CD4-positive, alpha-beta T cell treated with Interleukin-4 for 1 hour (primary cell): ENCODE results near the gene ALKBH5.

Experiments used
- DNase-seq, 2 donors: peaks; one replicate each; pipeline ENCODE4 v3.0.0-alpha.2; 2020 to 2022

ALKBH5 gene

DNA sequence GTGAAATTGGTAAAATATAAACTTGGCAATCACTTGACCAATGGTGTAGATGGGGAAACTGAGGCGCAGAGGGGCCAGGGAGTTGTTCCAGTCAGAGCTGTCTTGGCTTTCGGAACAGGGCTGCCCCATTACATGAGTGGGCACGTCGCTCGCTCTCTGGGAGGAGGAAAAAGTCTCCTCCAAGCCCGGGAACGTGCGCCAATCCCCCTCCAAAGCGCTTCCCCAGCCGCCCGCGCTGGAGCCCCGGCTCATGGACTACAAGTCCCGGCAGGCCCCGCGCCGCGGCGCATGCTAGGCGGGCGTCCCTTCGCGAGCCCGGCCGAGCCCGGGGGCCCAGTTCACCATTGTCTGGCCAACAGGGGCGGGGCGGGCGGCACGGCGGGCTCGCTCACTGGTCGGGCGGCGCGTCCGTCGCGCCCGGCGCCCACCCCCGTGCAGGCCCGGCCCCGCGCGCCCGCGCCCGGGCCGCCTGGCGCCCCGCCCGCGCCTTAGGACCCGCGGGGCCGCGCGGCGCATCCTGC is 41.6 kb downstream of the ALKBH5 start, which contains the start of gene LLGL1:
LLGL1 (plus strand) TSS at position 515 of the 521 bp plus-strand sequence. CDS start 48 bp downstream, outside the sequence.
- DNase-seq, result peak; percentile 94 to 95

DNA sequence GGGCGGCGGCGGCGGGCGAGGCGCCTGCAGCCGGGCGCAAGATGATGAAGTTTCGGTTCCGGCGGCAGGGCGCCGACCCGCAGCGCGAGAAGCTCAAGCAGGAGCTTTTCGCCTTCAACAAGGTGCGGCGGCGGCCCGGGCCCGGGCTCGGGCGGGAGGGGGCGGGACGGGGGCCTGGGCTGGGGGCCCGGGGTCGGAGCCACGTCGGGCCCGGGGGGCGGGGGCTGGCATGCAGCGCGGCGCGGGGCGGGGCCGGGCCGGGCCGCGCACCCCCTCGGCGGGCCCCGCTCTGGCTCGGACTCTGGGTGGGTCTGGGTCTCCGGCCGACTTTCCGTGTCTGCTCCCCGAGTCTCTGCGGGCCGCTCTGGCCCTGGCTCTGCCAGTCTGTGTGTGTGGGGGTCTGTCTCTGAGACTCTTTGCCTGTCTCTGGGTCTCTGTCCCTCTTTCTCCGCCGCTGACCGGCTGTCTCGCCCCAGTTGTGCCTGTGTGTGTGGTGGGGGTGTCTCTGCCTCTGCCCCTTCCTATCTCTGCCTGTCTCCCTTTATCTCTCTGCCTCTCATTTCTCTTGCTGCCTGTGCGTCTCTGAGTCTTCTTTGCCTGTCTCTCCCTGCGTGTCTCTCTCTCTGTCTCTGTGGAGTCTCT is 42.1 kb downstream of the ALKBH5 start:
- no peak for DNase-seq

DNA sequence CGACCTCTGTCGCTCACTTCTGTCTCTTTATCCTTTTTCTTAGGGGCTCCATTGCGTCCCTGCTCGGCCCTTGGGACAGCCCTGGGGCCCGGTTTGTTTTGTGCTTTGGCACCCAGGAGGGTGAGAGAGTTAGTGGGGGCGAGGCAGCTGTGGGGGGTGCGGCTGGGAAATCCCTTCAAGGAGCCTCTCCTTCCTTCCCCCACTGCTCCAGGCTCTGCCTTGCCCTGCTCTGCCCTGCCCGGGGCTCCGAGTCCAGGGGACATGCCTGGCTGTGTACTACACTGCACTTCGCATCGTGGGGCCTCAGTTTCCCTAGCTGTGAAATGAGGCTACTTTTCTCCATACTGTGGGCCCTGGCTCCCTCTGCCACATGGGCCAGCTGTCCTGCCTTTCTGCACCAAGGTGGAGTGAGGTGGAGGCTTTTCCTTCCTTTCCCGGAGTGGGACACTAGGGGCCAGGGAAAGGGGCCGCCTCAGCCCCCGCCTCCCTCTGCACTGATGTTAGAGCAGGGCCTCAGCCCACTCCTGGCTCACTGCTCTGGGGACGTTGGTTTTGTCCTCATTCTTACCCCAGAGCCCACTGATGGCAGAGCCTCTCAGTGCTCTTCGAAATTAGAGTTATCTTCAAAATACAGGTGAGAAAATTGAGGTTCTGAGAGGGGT is 42.8 kb downstream of the ALKBH5 start:
- DNase-seq, result no peak

- DNase-seq, result no peak
Observed at GRCh38 chr17:18227635-18228034, 44.0 kb downstream of the ALKBH5 start.

DNA sequence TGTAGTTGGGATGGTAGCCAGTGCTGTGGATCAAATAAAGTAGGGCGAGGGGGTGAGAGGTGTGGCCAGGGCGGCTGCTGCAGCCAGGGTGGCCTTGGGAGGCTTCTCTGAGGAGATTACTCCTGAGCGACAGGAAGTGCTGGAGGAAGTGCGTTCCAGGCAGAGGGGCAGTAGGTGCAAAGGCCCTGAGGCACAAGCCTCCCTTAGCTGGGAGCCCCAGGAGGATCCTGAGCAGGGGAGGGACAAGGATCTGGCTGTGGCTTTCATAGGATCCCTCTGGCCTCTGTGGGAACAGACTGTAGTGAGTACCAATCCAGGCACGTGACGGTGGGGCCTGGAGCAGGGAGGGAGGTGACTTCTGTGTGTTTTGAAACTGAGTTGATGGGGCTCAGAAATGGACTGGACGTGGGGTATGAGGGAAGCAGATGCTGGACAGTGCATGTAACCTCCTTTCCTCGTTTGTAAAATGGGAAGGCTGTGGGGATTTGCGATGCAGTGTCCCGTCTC is 44.6 kb downstream of the ALKBH5 start:
- DNase-seq, result no peak

- DNase-seq, result no peak
Observed at GRCh38 chr17:18229254-18229653, 45.6 kb downstream of the ALKBH5 start.

GRCh38 chr17:18229771-18230170 is 46.1 kb downstream of the ALKBH5 start:
- DNase-seq, result no peak

- no peak for DNase-seq
Observed at GRCh38 chr17:18230288-18231141, 46.9 kb downstream of the ALKBH5 start.

DNA sequence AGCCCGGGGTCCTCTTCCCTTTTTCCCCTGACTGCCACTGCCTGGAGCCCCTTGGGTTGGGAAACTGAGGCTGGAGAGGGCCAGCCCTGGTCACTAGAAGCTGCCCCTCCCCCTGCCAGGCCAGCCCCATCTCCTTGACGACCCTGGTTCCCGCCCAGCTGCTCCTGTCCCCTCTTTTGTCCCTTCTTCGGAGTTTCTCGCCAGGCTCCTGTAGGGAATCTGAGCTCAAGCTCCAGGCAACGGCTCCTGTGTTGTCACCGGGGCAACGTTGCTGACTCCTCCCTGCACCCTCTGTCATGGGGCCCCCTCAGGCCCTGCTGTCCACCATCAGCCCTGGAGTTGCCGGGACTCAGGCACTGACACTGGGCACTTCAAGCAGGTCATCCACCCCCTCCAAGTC is 47.5 kb downstream of the ALKBH5 start:
- no peak for DNase-seq

DNA sequence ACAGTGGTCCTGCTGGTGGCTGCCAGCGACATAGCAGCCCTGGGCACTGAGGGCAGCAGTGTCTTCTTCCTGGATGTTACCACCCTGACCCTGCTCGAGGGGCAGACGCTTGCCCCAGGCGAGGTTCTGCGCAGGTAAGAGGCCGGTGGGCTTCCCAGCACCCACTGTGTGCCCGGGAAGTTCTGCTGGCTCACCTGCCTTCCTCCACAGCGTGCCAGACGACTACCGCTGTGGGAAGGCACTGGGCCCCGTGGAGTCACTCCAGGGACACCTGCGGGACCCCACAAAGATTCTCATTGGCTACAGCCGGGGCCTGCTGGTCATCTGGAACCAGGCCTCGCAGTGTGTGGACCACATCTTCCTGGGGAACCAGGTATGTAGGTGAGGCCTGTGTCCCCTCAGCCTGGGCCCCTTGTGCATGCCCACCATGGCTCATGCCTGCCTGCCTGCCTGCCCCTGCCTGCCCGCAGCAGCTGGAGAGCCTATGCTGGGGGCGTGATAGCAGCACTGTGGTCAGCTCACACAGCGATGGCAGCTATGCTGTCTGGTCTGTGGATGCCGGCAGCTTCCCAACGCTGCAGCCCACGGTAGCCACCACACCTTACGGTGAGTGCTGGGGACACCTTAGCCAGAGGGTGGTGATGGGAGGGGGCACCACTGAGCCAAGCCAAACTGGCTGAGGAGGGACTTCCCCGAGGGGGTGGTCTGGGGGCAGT is 50.3 kb downstream of the ALKBH5 start:
- DNase-seq, result no peak

DNA sequence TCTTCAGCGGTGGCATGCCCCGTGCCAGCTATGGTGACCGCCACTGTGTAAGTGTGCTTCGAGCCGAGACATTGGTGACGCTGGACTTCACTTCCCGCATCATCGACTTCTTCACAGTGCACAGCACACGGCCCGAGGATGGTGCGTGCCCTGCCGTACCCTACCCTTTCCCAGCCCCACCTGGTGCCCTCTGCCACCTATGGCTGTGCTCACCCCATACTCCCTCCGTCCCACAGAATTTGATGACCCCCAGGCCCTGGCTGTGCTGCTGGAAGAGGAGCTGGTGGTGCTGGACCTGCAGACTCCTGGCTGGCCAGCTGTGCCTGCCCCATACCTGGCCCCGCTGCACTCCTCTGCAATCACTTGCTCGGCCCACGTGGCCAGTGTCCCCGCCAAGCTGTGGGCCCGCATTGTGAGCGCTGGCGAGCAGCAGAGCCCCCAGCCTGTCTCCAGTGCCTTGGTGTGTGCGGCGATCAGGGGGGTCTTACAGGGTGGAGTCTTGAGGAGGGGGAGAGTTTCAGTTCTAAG is 51.3 kb downstream of the ALKBH5 start:
- no peak for DNase-seq

- DNase-seq, result no peak
Observed at GRCh38 chr17:18235743-18236256, 52.2 kb downstream of the ALKBH5 start.

GRCh38 chr17:18236494-18236893 is 52.9 kb downstream of the ALKBH5 start:
- no peak for DNase-seq

DNA sequence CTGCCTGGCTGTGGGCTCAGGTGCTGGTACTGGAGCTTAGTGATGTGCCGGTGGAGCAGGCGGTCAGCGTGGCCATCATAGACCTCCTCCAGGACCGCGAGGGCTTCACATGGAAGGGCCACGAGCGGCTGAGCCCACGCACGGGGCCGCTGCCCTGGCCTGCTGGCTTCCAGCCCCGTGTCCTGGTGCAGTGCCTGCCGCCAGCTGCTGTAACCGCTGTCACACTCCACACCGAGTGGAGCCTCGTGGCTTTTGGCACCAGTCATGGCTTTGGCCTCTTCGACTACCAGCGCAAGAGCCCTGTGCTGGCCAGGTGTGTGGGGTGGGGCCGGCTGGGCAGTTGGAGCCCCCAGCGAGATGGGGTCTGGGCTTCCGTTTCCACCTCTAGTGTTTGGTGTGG is 53.8 kb downstream of the ALKBH5 start:
- DNase-seq, result no peak

- no peak for DNase-seq
Observed at GRCh38 chr17:18238299-18238698, 54.7 kb downstream of the ALKBH5 start.

DNA sequence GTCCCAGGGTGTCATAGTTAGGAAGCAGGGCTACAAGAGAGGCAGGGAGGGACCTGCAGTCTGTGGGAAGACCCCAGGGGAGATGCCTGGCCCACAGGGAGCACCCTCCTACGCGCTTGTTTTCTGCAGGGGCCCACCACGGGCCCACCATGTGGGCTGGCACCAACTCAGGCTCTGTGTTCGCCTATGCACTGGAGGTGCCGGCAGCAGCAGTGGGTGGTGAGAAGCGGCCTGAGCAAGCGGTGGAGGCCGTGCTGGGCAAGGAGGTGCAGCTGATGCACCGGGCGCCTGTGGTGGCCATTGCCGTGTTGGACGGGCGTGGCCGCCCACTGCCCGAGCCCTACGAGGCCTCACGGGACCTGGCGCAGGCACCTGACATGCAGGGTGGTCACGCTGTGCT is 56.8 kb downstream of the ALKBH5 start:
- DNase-seq, result no peak

DNA sequence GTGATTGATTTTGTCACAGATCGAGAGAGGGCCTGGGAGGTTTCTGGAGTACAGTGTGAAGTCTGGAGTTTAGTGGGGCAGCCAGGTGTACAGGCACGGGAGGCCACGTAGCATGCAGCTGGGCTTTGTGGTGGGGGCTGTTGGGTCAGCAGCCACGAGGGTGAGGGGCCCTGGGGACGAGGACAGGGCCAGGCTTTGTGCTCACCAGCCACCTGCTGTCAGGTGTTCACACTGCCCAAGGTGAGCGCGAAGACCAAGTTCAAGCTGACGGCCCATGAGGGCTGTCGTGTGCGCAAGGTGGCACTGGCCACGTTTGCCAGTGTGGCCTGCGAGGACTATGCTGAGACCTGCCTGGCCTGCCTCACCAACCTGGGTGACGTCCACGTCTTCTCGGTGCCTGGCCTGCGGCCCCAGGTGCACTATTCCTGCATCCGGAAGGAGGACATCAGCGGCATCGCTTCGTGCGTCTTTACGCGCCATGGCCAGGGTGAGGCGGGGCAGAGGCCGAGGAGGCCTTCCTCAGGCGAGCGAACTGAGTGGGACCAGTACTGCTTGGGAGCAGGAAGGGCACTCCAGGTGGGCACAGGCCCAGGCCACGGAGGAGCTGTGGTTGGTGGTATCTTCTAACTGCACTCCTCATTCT is 57.7 kb downstream of the ALKBH5 start:
- no peak for DNase-seq

DNA sequence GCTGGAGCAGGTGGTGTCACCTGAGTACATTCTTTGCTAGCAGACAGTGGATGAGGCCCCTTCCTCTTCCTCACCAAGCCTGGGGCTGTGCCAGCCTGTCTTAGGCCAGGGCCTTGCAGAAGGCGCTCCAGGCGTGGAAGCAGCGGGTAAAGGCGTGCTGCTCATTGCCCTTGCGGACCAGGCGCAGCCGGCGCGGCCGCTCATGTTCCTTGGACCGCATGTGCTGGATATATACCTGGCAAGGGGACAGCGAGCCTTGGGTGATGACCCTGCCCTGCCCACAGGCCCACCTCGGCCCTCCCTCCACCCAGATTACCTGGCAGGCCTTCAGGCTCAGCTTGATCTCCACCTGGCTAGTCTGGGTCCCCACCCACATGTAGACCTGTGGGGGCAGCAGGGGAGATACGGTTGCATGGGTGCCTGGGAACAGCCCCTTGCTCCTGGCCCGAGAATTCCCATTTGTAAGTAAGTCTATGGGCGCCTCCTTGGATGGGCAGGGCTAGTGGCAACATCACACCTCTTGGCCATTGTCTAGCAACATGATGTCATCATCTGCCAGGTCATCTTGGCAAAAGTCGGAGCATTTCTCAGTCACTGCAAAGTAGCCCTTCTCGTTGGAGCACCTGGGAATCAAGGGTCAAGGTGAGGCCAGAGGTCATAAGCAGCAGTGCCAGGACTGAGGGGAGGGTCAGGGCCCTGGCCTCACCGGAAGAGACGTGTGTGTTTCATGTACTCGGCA is 61.6 kb downstream of the ALKBH5 start:
- DNase-seq, result no peak

- no peak for DNase-seq
Observed at GRCh38 chr17:18246109-18246725, 62.6 kb downstream of the ALKBH5 start.

DNA sequence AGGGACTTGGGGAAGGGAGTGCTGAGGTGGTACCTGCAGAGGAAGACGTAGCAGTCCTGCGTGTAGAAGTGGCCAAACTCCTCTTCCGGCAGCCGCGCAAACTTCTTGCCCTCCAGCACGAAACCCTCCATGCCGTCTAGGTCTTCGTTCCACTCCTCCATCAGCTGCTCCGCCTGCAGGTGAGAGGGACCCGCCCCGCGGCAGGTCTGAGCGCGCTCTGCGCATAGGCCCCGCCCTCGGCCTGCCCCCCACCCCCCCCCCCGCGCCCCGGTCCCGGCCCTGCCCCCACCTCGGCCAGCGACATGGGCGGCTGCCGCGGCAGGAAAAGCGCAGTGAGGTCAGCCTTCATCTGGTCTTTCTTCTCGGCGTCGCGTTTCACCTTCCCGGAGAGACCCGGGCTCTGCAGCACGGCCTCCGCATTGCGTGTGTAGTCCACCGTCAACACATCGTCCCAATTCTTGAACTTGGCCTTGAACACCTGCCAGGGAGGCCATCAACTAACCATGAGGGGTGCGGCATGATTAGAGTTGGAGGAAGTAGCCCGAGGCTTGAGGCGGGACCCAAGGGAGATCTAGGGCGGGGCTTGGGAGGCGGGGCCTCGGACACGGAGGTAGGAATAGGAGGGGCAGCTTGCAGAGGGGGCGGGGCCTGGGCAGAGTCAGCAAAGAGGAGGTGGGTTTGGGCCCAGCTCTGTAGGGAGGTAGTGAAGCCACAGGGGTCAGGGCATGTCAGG is 63.4 kb downstream of the ALKBH5 start:
- peak; percentile 17 to 48 for DNase-seq
